Inferior parietal cortex (tissue), 1 donor: ENCODE results near the gene LCTL.
A peak's percentile ranks its signal among the peaks of the same experiment; 100 is the strongest.
"Not testable (repeated sequence)": the region's sequence is repeated elsewhere in the genome, so short reads cannot be mapped to it uniquely, and the experiment has no call there.

ENCODE experiments used
- DNase-seq: peaks from one replicate; pipeline ENCODE4 v3.0.0-alpha.2; 2016; ENCODE audit errors: extremely low spot score

The LCTL gene

GRCh38 chr15:66503041-66503648 is 62.7 kb downstream of the LCTL start:
- DNase-seq, result not testable (repeated sequence)

- DNase-seq, result peak; percentile 9
Observed at GRCh38 chr15:66502491-66502890, 63.3 kb downstream of the LCTL start.

GRCh38 chr15:66500346-66500745 is 65.5 kb downstream of the LCTL start:
- not testable (repeated sequence) for DNase-seq

- peak; percentile 52 for DNase-seq
Observed at GRCh38 chr15:66498501-66499386, 67.1 kb downstream of the LCTL start.
